22Rv1 (cell line): Measurements from ENCODE around the gene NUDC.

Experiments
- ZFX ChIP-seq: fragments of 450-650 bp; IDR thresholded peaks from 2 replicates; pipeline ENCODE4 v1.6.1; 2017; ENCODE audit warnings: antibody characterized with exemption, borderline replicate concordance
- TF ChIP-seq, protein P1 (sequence below): fragments of 450-650 bp; IDR thresholded peaks from 2 replicates; pipeline ENCODE4 v1.5.1; 2017; ENCODE audit warnings: mild to moderate bottlenecking

DNA sequence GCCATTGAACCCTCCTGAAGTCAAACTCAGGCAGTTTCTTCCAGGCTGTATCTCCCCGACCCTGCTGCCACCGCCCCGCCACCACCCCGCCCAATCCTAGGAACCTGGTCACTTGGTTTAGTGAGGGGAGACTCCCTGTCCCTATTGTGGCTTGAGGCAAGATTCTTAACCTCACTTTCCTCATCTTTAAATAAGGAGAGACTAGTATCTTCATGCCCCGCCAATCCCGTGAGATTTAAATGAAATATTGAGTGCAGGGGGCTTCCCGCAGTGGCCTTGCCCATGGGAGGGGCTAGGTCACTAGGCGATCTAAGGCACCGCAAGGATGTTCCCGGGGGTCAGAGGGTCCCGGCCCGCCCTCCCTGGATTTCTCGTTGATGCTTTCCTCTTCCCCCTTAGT is 37.7 kb downstream of the NUDC start:
- TF ChIP-seq, protein P1, sequence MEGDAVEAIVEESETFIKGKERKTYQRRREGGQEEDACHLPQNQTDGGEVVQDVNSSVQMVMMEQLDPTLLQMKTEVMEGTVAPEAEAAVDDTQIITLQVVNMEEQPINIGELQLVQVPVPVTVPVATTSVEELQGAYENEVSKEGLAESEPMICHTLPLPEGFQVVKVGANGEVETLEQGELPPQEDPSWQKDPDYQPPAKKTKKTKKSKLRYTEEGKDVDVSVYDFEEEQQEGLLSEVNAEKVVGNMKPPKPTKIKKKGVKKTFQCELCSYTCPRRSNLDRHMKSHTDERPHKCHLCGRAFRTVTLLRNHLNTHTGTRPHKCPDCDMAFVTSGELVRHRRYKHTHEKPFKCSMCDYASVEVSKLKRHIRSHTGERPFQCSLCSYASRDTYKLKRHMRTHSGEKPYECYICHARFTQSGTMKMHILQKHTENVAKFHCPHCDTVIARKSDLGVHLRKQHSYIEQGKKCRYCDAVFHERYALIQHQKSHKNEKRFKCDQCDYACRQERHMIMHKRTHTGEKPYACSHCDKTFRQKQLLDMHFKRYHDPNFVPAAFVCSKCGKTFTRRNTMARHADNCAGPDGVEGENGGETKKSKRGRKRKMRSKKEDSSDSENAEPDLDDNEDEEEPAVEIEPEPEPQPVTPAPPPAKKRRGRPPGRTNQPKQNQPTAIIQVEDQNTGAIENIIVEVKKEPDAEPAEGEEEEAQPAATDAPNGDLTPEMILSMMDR: no peak
- no peak for TF ChIP-seq ZFX
